PC-3 (cell line): ENCODE data around the gene MRPL57. TPM values are rescaled to one million over a fixed set of nuclear protein-coding genes. Genes with fewer than 3 reads are reported as not detected.

Experiments
- ATAC-seq: fragments of 200-7000 bp; cut with Tn5 transposase; 2 replicates; pipeline ENCODE4 v1.9.1; 2020; ENCODE audit warnings: mild to moderate bottlenecking, moderate library complexity
- BruUV-seq: library from RNA; stranded (reverse); fragments of 400-500 nt; replicated peaks from 2 replicates; lab custom pipeline; 2021; lab: Mats Ljungman, UMichigan
- CTCF ChIA-PET: fragments of 300-600 bp; sonication (Branson Sonifier 250); formaldehyde crosslinking; loops from one replicate; lab custom pipeline; 2022; ENCODE audit warnings: antibody characterized with exemption; lab: Charles Lee
- POLR2A ChIA-PET: fragments of 300-600 bp; sonication (Branson Sonifier 250); formaldehyde crosslinking; loops from one replicate; lab custom pipeline; 2022; ENCODE audit warnings: antibody characterized with exemption; ENCODE audit not compliant: unreplicated experiment; lab: Charles Lee
- DNase-seq: peaks from one replicate; pipeline ENCODE4 v3.0.0-alpha.2; 2015
- H2AFZ ChIP-seq: fragments of 300-600 bp; sonication (generic); 2 replicates; pipeline ENCODE4 v1.6.0; 2016; ENCODE audit warnings: antibody characterized with exemption, low read length
- H3F3A ChIP-seq: fragments of 300-600 bp; sonication (generic); one replicate; pipeline ENCODE4 v1.6.0; 2017; ENCODE audit warnings: antibody characterized with exemption, low read length, control low read depth, mild to moderate bottlenecking; ENCODE audit not compliant: unreplicated experiment
- H3K27ac ChIP-seq: fragments of 300-600 bp; sonication (generic); 2 replicates; pipeline ENCODE4 v1.5.1; 2016; ENCODE audit warnings: mild to moderate bottlenecking, low read length
- H3K27me3 ChIP-seq: fragments of 300-600 bp; sonication (generic); 2 replicates; pipeline ENCODE4 v1.6.1; 2016; ENCODE audit warnings: low read length, mixed read lengths
- H3K36me3 ChIP-seq: fragments of 300-600 bp; sonication (generic); 2 replicates; pipeline ENCODE4 v1.6.1; 2016; ENCODE audit warnings: low read depth, mixed run types, low read length, mixed read lengths
- H3K4me1 ChIP-seq: fragments of 300-600 bp; sonication (generic); 2 replicates; pipeline ENCODE4 v1.5.1; 2016; ENCODE audit warnings: low read length; ENCODE audit not compliant: insufficient read depth
- H3K4me2 ChIP-seq: fragments of 300-600 bp; sonication (generic); 2 replicates; pipeline ENCODE4 v1.6.0; 2016; ENCODE audit warnings: low read length
- H3K4me3 ChIP-seq: fragments of 300-600 bp; sonication (generic); 2 replicates; pipeline ENCODE4 v1.5.1; 2016; ENCODE audit warnings: mild to moderate bottlenecking, low read length, mixed read lengths
- H3K79me2 ChIP-seq: fragments of 300-600 bp; sonication (generic); 2 replicates; pipeline ENCODE4 v1.6.1; 2017; ENCODE audit warnings: low read length, mixed read lengths
- H3K9ac ChIP-seq: fragments of 300-600 bp; sonication (generic); 2 replicates; pipeline ENCODE4 v1.6.0; 2016; ENCODE audit warnings: mild to moderate bottlenecking, low read length
- H3K9me2 ChIP-seq: fragments of 300-600 bp; sonication (generic); replicated peaks from 2 replicates; pipeline ENCODE4 v1.6.1; 2016; ENCODE audit warnings: mixed run types, low read length, mixed read lengths
- H3K9me3 ChIP-seq: fragments of 300-600 bp; sonication (generic); 2 replicates; pipeline ENCODE4 v1.6.1; 2016; ENCODE audit warnings: low read length, mixed read lengths
- H4K20me1 ChIP-seq: fragments of 300-600 bp; sonication (generic); 2 replicates; pipeline ENCODE4 v1.6.1; 2016; ENCODE audit warnings: low read length, mixed read lengths
- EZH2 ChIP-seq: fragments of 300-600 bp; sonication (generic); IDR thresholded peaks from one replicate; pipeline ENCODE4 v1.6.1; 2017; ENCODE audit warnings: antibody characterized with exemption, mild to moderate bottlenecking, low read length; ENCODE audit not compliant: unreplicated experiment
- EZH2phosphoT487 ChIP-seq: fragments of 300-600 bp; sonication (generic); IDR thresholded peaks from 2 replicates; pipeline ENCODE4 v1.6.1; 2018; ENCODE audit warnings: mild to moderate bottlenecking, antibody characterized with exemption, low read length, borderline replicate concordance
- intact Hi-C: fragments of 100-400 bp; cut with micrococcal nuclease; formaldehyde crosslinking; loops from 2 replicates; pipeline ENCODE4 v1.9.0; 2023
- total RNA-seq: library from RNA; depleted of rRNA; stranded (reverse); fragments of >200 nt; gene quantifications from 2 replicates; pipeline ENCODE4 v1.2.3, GENCODE V29; 2014
- TF ChIP-seq, protein P1 (sequence below): fragments of 300-600 bp; sonication (generic); conservative IDR thresholded peaks from 2 replicates; pipeline ENCODE4 v1.5.1; 2017; ENCODE audit warnings: antibody characterized with exemption, low read depth, mild to moderate bottlenecking, low read length

MRPL57 gene
- total RNA-seq, 1 experiment from 2014 or later = 92.3 TPM

DNA sequence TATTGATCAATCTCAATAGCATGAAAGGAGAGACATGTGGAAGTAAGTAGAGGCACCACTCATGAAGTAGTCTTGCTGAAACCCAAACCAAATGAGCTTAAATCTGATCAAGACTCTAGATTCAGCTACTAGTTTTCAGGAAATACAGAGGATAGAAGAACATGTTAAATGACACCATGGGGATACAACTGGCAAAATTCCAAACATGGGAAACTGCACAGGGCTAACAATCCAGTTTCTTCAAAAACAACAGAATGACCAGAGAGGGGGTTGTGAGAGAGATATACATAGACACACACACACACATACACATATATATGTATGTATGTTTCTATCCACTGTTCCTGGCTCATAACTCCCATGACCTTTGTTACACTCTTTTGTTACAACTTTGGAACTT, 44.8 kb downstream of the MRPL57 start:
- Histone ChIP-seq H2AFZ (no peak overlapping the region), H3K27me3 (no peaks in the 10 kb centered on the region), H3K27ac (no peak overlapping the region), H3K36me3 (no peaks in the 10 kb centered on the region), H3K79me2 (no peaks in the 10 kb centered on the region), H3K9me2 (no peaks in the 10 kb centered on the region), H3K9ac (no peak overlapping the region), H3K4me3 (no peak overlapping the region), H3F3A (no peaks in the 10 kb centered on the region), H3K9me3 (no peaks in the 10 kb centered on the region), H4K20me1 (no peaks in the 10 kb centered on the region), H3K4me1 (no peaks in the 10 kb centered on the region), H3K4me2 (no peak overlapping the region)
- intact Hi-C loops = no loop called here
- BruUV-seq = no TSS peak
- DNase-seq = no peak
- no peak for ATAC-seq
- TF ChIP-seq EZH2 = no peak
- POLR2A ChIA-PET = no interaction called here
- CTCF ChIA-PET = no interaction called here

DNA sequence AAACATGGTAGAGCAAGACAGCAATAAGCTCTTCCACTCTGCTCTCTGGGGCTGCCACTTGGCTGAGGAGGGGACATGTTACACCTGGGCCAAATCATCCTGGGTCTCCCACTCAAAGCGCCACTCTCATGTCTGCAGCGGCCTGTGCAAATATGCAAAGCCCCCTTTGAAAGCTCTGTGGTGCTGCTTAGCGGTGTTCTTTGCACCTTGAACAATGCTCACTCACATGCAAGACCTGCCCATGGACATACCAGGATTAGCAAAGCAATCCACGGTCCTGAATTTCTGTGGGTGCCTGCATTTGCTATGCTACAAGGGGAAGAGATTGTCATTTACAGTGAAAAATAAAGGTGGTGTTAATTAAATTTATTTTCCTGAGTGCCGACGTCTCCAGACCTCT, 48.6 kb downstream of the MRPL57 start:
- no peak for ATAC-seq
- Histone ChIP-seq H3K36me3 (no peaks in the 10 kb centered on the region), H2AFZ (no peak overlapping the region), H3K9ac (no peak overlapping the region), H3K9me2 (no peaks in the 10 kb centered on the region), H3K27ac (no peak overlapping the region), H3K4me2 (no peak overlapping the region), H3K79me2 (no peaks in the 10 kb centered on the region), H3F3A (no peaks in the 10 kb centered on the region), H3K27me3 (no peaks in the 10 kb centered on the region), H3K9me3 (no peaks in the 10 kb centered on the region), H3K4me1 (no peaks in the 10 kb centered on the region), H3K4me3 (no peak overlapping the region), H4K20me1 (no peaks in the 10 kb centered on the region)
- no TSS peak for BruUV-seq
- intact Hi-C loops = no loop called here
- CTCF ChIA-PET = no interaction called here
- no peak for TF ChIP-seq EZH2phosphoT487
- TF ChIP-seq, protein P1, sequence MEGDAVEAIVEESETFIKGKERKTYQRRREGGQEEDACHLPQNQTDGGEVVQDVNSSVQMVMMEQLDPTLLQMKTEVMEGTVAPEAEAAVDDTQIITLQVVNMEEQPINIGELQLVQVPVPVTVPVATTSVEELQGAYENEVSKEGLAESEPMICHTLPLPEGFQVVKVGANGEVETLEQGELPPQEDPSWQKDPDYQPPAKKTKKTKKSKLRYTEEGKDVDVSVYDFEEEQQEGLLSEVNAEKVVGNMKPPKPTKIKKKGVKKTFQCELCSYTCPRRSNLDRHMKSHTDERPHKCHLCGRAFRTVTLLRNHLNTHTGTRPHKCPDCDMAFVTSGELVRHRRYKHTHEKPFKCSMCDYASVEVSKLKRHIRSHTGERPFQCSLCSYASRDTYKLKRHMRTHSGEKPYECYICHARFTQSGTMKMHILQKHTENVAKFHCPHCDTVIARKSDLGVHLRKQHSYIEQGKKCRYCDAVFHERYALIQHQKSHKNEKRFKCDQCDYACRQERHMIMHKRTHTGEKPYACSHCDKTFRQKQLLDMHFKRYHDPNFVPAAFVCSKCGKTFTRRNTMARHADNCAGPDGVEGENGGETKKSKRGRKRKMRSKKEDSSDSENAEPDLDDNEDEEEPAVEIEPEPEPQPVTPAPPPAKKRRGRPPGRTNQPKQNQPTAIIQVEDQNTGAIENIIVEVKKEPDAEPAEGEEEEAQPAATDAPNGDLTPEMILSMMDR = no peak
- no peak for TF ChIP-seq EZH2
- no peak for DNase-seq
- POLR2A ChIA-PET = no interaction called here

DNA sequence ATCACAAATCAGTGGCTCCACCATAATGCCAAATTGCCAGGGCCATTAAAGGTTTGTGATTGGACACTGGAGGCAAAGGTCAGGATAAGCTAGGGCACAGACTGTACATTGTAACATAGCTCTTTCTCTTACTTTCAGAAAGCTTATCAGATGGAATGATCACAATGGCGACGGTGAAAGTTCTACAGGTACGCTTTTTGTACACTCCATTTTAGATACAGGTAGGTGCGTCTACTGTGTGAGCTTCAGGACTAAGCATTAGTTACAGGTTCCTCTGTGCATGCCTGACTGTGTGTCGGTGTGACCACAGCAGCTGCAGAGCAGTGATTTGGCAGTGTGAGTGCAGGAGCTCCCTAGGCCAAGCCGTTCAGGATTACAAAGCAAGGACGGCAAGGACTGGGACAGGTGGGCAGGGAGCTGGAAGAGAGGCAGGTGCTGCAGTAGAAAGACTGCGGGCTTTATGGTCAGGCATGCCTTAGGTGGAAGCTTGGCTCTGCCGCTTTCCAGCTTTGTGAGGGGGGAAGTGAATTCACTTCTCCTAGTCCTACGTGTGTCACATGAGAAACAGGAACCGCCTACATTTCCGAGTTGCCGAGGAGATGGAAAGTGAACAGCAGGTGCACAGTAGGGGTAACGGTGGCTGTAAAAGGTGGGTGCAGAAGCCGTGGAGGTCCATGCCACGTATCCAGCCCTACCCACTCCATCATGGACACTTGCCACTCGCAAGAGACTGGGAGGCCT, 49.6 kb downstream of the MRPL57 start:
- H3K27ac ChIP-seq = no peak overlapping the region
- no peak for ATAC-seq
- no peaks in the 10 kb centered on the region for H3K9me2 ChIP-seq
- ChIA-PET POLR2A (no interaction called here), CTCF (no interaction called here)
- H3K4me1 ChIP-seq = no peaks in the 10 kb centered on the region
- H3F3A ChIP-seq = no peaks in the 10 kb centered on the region
- intact Hi-C loops = no loop called here
- no TSS peak for BruUV-seq
- no peaks in the 10 kb centered on the region for H3K27me3 ChIP-seq
- no peaks in the 10 kb centered on the region for H3K79me2 ChIP-seq
- H3K4me3 ChIP-seq = no peak overlapping the region
- H3K36me3 ChIP-seq = no peaks in the 10 kb centered on the region
- H3K9me3 ChIP-seq = no peaks in the 10 kb centered on the region
- TF ChIP-seq, protein P1 = no peak
- TF ChIP-seq EZH2phosphoT487 (no peak), EZH2 (no peak)
- no peak overlapping the region for H3K4me2 ChIP-seq
- H4K20me1 ChIP-seq = no peaks in the 10 kb centered on the region
- no peak overlapping the region for H2AFZ ChIP-seq
- H3K9ac ChIP-seq = no peak overlapping the region
- no peak for DNase-seq
